Measurements from ENCODE around the gene BTBD19. TPM values are rescaled to one million over a fixed set of nuclear protein-coding genes. Genes with fewer than 3 reads are reported as not detected.

The BTBD19 gene
- polyA plus RNA-seq, 1 of the 3 experiments (the other 2 are of a cell fraction) = 36.9 TPM

GRCh38 chr1:44801491-44802305 is 6.6 kb upstream of the BTBD19 start:
- H3K27me3 ChIP-seq (ENCODE audit: insufficient read depth) = no peaks in the 10 kb centered on the region
- TF ChIP-seq, protein P1, sequence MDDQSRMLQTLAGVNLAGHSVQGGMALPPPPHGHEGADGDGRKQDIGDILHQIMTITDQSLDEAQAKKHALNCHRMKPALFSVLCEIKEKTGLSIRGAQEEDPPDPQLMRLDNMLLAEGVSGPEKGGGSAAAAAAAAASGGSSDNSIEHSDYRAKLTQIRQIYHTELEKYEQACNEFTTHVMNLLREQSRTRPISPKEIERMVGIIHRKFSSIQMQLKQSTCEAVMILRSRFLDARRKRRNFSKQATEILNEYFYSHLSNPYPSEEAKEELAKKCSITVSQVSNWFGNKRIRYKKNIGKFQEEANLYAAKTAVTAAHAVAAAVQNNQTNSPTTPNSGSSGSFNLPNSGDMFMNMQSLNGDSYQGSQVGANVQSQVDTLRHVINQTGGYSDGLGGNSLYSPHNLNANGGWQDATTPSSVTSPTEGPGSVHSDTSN (IDR thresholded peaks at IDR 0.05) = no peak
- TF ChIP-seq, protein P2, sequence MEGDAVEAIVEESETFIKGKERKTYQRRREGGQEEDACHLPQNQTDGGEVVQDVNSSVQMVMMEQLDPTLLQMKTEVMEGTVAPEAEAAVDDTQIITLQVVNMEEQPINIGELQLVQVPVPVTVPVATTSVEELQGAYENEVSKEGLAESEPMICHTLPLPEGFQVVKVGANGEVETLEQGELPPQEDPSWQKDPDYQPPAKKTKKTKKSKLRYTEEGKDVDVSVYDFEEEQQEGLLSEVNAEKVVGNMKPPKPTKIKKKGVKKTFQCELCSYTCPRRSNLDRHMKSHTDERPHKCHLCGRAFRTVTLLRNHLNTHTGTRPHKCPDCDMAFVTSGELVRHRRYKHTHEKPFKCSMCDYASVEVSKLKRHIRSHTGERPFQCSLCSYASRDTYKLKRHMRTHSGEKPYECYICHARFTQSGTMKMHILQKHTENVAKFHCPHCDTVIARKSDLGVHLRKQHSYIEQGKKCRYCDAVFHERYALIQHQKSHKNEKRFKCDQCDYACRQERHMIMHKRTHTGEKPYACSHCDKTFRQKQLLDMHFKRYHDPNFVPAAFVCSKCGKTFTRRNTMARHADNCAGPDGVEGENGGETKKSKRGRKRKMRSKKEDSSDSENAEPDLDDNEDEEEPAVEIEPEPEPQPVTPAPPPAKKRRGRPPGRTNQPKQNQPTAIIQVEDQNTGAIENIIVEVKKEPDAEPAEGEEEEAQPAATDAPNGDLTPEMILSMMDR (IDR thresholded peaks at IDR 0.05) = no peak
- TF ChIP-seq, protein P3, sequence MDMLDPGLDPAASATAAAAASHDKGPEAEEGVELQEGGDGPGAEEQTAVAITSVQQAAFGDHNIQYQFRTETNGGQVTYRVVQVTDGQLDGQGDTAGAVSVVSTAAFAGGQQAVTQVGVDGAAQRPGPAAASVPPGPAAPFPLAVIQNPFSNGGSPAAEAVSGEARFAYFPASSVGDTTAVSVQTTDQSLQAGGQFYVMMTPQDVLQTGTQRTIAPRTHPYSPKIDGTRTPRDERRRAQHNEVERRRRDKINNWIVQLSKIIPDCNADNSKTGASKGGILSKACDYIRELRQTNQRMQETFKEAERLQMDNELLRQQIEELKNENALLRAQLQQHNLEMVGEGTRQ (IDR thresholded peaks at IDR 0.05; ENCODE audit: borderline replicate concordance, low read depth, low read length) = no peak
- TF ChIP-seq SIN3A (IDR thresholded peaks at IDR 0.05; ENCODE audit: borderline replicate concordance, low read depth, low read length) (no peak), USF1 (IDR thresholded peaks at IDR 0.05; ENCODE audit: borderline replicate concordance, low read depth) (no peak), RAD21 (IDR thresholded peaks at IDR 0.05; ENCODE audit: low read length) (no peak), FOXM1 (IDR thresholded peaks at IDR 0.05; ENCODE audit: low read depth) (no peak), REST (IDR thresholded peaks at IDR 0.05; ENCODE audit: low read depth, low read length) (no peak), IRF3 (IDR thresholded peaks at IDR 0.05; ENCODE audit: low read depth, low read length) (no peak), POLR2AphosphoS5 (IDR thresholded peaks at IDR 0.05; ENCODE audit: low read depth, low read length) (no peak), NFIC (IDR thresholded peaks at IDR 0.05; ENCODE audit: borderline replicate concordance) (no peak), MXI1 (IDR thresholded peaks at IDR 0.05; ENCODE audit: low read depth, low read length) (no peak)
- TF ChIP-seq, protein P4, sequence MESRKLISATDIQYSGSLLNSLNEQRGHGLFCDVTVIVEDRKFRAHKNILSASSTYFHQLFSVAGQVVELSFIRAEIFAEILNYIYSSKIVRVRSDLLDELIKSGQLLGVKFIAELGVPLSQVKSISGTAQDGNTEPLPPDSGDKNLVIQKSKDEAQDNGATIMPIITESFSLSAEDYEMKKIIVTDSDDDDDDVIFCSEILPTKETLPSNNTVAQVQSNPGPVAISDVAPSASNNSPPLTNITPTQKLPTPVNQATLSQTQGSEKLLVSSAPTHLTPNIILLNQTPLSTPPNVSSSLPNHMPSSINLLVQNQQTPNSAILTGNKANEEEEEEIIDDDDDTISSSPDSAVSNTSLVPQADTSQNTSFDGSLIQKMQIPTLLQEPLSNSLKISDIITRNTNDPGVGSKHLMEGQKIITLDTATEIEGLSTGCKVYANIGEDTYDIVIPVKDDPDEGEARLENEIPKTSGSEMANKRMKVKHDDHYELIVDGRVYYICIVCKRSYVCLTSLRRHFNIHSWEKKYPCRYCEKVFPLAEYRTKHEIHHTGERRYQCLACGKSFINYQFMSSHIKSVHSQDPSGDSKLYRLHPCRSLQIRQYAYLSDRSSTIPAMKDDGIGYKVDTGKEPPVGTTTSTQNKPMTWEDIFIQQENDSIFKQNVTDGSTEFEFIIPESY (IDR thresholded peaks at IDR 0.05; ENCODE audit: borderline replicate concordance, low read depth) = no peak
- H3K9ac ChIP-seq = peak overlapping the region; percentile 98
- POLR2A ChIA-PET = no interaction called here
- CTCF ChIA-PET = interaction anchor here (0.9 to 1.9 kb wide), 3 partner anchors 8 to 16 kb away, joined by 4 to 11 read pairs (median 7); no protein-coding TSS in a partner anchor
- H3F3A ChIP-seq (replicated peaks; ENCODE audit: insufficient read depth) = peaks cover 34% of the 10 kb centered on the region
- H3K9me3 ChIP-seq = no peaks in the 10 kb centered on the region
- H3K4me3 ChIP-seq (ENCODE audit: low read depth in 2 of 2, low read length in 1 of 2) = peak overlapping the region; percentile 87 to 96; a peak in 3 of 4 replicates
- 69% methylated on average over 10 of the region's 13 CpGs for WGBS (ENCODE audit: low lambda C conversion rate)
- H4K20me1 ChIP-seq (ENCODE audit: insufficient read depth) = peaks cover 32% of the 10 kb centered on the region
- H3K4me1 ChIP-seq (ENCODE audit: control insufficient read depth in 1 of 2, insufficient read depth in 2 of 2, low read depth in 1 of 2, low read length in 1 of 2) = peaks cover 21 to 33% of the 10 kb centered on the region in 2 experiments; a peak in 3 of 4 replicates
- no peak for DNase-seq
- H3K9me2 ChIP-seq = no peaks in the 10 kb centered on the region
- H3K4me2 ChIP-seq = peak overlapping the region; percentile 98
- H3K36me3 ChIP-seq (replicated peaks in 1 of 2; ENCODE audit: control insufficient read depth in 1 of 2, insufficient read depth in 2 of 2, low read length in 1 of 2) = peaks cover 43 to 48% of the 10 kb centered on the region in 2 experiments
- H2AFZ ChIP-seq (ENCODE audit: low read depth) = no peak overlapping the region
- peaks cover 57% of the 10 kb centered on the region for H3K79me2 ChIP-seq (ENCODE audit: insufficient read depth)
- peak overlapping the region in 1 of 2 experiments; percentile 100; a peak in 1 of 4 replicates for H3K27ac ChIP-seq (ENCODE audit: low read depth in 2 of 2, low read length in 1 of 2)

Measured in SK-N-SH (cell line).